Globus pallidus (tissue), 1 donor: ENCODE measurements around the gene PRUNE1.

Source experiments
- DNase-seq: peaks from one replicate; pipeline ENCODE4 v3.0.0-alpha.2; 2015; ENCODE audit warnings: low spot score

Gene PRUNE1, protein sequence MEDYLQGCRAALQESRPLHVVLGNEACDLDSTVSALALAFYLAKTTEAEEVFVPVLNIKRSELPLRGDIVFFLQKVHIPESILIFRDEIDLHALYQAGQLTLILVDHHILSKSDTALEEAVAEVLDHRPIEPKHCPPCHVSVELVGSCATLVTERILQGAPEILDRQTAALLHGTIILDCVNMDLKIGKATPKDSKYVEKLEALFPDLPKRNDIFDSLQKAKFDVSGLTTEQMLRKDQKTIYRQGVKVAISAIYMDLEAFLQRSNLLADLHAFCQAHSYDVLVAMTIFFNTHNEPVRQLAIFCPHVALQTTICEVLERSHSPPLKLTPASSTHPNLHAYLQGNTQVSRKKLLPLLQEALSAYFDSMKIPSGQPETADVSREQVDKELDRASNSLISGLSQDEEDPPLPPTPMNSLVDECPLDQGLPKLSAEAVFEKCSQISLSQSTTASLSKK

DNA sequence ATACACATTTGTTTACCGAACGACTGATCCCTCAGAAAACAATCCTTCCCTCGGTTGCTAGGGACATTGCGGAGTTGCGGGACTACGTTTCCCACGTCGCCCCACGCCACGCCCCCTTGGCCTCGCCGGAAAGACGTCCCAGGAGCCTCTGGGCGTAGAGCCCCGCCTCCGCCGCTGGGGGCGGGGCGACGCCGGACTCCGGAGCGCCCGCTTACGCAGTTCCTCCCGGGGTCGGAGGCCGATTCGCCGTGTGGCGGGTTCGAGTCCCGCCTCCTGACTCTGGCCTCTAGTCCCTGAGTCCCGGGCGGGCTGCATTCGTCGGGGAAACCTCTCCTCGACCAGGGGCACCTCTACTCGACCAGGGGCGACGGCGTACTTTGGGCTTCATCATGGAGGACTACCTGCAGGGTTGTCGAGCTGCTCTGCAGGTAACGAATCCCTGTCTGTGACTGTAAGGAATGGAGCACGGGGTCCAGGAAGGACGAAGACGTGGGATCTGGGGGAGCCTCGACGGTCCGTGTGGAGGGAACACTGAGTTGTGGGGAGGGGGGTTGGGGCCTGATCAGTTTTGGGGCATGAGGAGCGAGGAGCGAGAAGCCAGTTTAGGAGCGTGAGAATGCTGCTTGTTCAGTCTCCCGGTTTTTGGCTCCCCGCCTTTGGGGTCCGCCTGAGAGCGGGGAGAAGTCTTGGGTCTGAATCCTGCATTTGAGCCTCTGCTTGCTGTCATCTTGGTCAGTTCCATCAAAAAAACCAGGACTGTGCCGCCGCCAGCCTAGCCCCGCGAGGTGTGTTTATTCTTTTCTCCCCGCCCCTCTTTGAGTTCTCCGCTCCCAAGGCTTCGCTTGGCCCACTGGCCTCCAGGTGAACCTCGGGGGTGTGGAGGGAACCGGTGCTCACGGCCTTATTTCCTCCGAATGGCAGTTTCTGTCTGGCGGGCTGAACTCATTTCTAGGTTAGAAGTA lies at the start of gene PRUNE1:
TSS of gene PRUNE1 (plus strand) at position 206 of the 962 bp plus-strand sequence. CDS start at position 390, 184 bp downstream.
- peak; percentile 96 for DNase-seq

DNA sequence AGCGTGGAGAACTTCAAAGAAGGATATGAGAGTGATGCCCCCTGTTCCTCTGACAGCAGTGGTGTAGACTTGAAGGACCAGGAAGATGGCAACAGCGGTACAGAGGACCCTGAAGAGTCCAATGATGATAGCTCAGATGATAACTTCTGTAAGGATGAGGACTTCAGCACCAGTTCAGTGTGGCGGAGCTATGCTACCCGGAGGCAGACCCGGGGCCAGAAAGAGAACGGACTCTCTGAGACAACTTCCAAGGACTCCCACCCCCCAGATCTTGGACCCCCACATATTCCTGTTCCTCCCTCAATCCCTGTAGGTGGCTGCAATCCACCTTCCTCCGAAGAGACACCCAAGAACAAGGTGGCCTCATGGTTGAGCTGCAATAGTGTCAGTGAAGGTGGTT lies 47.6 kb upstream of the PRUNE1 start:
- no peak for DNase-seq

DNA sequence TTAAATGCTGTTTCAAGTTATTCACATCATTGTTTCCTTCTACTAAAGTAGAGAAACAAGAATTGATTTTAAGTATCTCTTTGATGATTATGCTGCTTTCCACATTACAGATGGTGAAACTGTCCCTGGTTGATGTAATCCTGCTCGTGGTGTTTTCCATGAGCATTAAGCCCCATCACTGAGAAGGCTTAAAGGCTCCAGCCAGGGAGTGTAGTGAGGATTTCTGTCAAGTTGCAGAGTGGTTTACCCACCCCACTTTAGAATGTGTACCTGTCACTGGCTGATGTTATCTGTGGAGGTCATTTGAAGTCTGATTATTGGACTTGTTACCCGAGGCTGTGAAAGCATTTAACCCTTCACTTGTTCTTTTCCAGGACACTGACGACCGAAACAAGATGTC lies 46.5 kb upstream of the PRUNE1 start:
- no peak for DNase-seq

DNA sequence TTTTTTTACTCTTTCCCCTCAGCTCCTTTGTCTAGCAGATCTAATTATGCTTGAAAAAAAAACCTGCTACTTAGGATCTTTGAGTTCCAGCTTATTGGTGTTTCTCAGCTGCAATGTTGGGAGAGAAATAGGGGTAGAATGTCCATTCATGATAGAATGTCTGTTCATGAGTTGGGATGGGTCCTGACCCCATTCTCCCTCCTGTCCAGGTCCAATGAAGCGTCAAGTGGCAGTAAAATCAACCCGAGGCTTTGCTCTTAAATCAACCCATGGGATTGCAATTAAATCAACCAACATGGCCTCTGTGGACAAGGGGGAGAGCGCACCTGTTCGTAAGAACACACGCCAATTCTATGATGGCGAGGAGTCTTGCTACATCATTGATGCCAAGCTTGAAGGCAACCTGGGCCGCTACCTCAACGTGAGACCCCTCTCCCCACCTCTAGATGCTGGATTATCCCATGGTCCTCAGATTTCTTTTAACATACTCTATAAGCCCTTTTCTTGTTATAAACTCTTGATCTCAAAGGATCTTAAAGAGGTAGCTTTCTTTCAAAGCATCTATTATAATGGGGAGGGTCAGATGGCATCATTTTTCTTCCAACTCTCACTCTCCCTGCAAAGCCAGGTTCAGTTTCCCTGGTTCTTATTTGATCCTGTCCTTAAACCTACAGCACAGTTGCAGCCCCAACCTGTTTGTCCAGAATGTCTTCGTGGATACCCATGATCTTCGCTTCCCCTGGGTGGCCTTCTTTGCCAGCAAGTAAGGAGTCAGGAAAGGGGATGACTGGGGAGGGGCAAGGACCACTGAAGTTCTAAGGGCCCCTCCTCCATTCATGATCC lies 44.7 kb upstream of the PRUNE1 start:
- no peak for DNase-seq

DNA sequence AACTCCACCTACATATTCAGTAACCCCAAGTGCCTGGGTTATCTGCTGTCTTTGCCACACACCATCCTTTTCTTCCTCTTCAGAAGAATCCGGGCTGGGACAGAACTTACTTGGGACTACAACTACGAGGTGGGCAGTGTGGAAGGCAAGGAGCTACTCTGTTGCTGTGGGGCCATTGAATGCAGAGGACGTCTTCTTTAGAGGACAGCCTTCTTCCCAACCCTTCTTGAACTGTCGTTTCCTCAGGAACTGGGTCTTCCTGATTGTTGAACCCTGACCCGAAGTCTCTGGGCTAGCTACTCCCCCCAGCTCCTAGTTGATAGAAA lies 44.1 kb upstream of the PRUNE1 start:
- no peak for DNase-seq

DNA sequence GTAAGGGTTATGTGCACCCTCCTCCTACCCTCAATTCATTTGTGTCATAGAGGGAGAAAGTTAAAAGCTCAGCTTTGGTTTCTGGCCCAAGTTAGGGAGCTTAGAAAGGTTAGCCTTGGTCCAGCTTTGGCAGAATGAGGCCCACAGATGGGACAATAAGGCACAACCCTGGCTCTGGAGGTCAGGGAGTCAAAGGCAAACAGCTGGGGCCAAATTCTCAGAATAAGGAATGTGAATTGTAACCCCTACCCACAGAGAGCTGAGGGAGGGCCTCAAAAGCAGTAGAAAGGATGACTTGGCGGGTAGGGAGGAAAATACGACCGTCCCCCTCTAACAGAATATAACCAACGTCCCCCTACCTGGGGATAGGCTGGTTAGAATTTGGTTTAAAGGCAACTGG lies 42.6 kb upstream of the PRUNE1 start:
- no peak for DNase-seq

DNA sequence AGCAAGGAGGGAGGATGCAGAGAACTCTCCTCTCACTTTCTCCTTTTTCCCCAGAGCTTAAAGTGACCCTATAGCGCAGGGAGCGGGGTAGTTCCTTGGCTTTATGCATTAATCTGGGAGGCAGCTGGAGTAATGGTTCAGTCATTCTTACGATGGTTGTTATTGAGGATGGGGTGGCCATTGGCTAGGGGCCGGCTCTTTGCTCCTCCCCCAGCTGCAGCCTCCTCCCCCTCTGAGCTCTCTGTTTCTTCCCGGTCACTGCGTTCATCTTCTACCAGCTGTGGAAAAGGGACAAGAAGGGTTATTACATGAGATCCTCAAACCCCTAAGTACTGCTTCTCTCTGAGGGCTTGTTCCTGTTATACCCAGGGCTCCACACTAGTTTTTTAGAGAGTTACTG lies 42.2 kb upstream of the PRUNE1 start:
- peak; percentile 76 for DNase-seq

DNA sequence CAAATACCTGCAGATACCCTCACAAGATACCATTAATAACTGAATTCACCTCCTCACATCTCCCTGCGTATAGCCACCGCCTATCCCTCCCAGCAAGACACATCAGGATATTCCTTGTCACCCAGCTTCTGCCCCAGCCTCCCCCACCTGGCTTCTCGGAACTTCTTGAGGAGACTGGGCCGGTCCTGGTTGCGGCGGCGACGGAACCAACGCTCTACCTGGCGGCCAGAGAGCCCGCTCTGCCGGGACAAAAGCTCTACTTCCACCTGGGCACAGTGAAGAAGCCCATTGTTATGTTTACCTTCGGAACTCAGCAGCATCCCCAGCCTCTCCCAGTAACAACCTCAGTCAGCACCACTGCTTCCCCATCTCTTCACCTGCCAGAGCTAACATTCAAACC lies 40.3 kb upstream of the PRUNE1 start:
- no peak for DNase-seq

DNA sequence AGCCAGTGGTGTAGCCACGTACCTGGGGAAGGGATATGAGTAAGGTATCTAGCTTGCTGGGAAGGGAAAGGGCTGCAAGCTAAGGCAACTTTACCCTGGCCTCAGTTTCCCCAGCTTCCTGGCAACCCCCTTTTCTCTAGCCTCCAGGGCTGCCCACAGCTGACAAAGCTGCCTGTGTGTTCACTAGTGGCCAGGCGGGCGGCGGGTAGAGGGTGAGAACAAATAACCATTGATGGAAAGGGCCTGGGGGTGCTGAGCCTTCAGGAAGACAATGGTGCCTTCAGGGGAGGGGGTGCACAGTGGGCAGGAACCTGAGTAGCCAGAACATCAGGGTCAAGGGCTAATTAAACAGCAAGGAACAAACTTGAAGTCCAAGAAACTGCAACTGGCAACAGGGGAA lies 39.8 kb upstream of the PRUNE1 start:
- peak; percentile 94 for DNase-seq

DNA sequence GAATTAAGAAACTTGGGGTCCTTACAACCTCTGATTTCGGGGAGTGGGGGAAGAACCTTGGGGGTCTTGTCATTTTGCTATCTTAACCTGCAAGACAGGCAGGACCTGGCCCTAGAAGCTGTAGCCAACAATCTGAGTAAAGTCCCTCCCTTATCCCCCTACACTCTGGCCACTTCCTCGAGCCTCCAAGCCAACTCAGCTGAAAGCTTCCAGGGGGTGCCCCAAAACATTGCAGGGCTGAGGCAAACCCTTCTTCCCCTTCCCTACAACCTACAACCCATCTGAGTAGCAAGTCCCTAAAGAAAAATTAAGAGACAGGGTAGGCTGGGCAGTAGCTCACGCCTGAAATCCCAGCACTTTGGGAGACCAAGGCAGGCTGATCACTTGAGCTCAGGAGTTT lies 38.6 kb upstream of the PRUNE1 start:
- DNase-seq, result no peak

DNA sequence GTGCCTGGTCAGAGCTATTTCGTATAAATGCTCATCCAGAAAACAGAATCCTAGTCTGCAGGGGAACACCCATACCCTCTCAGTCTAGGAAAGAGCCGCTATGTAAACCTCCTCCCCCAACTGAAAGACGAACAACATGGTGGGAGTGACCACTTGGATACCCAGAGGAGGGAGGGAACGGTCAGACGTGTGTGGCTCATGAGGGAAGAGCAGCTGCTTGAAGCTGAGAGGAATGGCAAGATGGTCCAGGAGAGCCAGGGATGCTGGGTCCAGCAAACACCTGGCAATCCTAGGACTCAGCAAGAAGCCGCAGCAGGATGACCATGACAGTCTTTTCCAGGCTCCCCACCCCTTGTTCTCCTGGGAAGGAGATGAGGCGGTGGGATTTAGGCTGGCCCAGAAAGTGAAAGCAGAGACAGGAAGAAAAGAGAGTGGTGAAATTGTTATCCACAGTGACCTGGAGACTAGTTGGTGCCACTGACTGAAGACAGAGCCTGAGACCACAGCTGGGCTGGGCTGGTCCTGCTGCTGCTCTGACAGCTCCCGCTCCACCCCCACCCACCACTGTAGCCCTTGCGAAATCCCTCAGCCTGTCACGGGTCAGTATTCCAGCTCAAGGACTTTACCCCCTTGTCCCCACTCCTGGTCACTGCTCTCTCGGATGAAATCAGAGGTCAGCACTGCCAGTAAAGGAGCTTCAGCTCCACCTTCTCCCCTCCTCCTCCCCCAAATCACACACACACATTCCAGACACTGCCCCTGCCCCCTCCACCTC lies 37.3 kb upstream of the PRUNE1 start:
- DNase-seq, result peak; percentile 59

DNA sequence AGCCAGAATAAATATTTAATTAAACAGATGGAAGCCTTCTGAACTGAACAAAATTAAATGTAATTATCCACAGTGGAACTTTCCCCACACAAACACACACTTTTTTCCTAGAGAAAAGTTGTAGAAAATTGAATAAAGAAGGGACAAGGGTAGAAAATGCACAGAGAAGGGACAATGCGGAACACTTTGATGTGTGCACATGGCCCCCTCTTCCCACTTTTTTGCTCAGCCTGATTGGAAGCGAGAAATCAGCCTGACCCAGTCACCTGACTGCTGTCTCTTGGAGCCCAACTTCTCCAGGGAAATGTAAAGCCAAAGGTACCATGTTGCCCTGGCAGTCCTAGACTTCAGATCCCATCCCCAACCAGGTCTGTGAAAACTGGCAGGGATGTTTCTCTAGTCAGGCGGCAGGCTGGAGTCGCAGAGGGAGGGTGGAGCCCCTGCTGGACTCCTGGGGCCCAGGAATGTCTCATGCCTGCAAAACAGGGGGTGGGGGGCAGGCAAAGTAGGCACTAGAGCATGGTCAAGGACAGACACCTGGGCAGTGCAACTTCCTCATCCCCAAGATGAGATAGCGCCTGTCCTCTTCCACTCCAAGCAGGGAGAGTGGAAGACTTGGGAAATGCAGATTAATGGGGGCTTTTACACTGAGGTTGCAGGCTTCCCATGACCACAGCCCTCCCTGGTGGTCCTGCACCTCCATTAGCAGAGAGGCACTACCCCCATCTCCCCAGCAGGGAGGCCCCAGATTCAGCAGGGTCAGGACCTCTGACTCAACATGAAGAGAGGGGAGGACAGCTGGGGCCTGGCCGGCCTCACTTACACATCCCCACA lies 36.4 kb upstream of the PRUNE1 start:
- DNase-seq, result peak; percentile 51

DNA sequence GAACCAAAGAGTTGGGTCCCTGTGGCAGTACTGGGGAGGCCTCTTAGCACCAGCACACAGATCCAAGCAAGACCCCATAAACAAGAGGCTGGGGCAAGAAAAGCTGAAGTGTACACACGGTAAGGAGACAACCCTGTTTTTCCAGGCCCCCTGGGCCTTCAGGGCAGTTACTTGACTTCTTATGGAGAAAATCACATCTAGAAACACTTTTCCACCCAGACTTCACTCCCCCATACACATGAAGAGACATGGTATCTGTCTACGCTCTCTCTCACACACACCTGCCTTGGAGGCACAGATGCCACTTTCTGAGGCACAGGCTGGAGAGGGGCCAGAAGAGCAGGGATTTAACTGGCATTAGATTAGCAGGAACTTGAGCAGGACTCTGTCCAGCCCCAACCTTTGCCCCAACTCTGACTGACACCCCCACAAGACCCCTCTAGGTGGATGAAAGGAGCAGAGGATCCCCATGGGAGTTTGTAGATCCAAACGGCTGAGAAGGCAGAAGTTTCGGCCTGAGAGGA lies 35.8 kb upstream of the PRUNE1 start:
- DNase-seq, result no peak

DNA sequence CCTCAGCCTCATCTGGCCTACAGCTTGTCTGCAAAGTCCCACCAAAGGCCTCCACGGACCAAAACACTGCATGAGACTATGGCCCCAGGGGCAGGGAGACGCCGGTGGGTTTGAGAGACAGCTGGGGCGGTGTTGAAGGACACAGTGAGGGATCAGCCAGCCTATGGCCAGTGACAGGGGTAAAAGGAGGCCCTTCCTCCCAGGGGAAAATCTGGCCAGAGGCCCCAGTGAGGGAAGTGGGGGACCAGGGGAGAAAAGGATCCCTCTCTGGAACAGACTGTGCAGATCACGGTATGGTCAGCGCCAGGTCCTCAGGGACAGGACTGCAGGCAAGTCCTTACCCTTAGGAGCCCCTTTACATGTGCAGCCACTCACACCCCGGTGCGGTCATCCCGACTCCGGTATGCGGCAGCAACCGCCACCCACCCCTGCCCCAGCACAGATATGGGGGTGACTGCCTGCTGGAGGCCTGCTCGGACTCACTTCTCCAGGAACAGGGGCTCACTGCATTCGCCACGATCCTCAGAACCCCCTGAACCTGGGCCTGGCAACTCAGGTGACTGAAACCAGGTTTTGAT lies 34.9 kb upstream of the PRUNE1 start:
- no peak for DNase-seq

DNA sequence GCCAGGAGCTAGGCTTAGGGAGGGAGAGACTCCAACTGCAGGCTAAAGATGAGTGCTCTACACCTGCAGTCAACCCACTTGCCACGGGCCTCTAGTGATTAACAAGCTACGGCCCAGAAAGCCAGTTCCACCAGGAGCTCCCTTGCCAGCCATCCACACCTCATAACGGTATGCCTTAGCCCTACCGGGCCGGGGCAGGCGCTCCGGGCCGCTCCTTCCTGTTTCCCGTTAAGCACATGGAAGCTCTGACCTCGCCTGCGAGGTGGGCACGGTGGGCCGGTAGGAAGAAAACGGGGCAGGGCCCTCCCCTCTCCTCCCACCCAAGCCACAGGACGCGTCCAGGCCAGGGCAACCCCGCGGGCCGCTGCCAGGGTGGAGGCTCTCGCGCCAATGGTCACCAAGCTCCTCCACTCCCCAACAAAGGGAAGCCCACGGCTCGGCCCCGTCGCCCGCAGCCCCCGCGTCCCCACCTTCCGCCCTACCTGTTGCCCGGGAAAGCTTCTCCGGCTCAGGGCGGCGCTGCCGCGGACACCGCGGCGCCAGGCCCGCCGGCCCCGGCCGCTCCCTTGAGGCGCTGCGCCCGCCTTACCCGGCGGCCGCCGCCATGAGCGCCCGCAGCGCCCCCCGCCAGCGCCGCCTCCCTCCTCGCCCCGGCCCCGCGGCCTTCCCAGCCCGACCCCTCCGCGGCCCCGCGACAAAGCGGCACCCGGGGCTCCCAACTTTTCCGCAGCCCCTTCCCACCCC lies 34.2 kb upstream of the PRUNE1 start:
- peak; percentile 45 for DNase-seq

DNA sequence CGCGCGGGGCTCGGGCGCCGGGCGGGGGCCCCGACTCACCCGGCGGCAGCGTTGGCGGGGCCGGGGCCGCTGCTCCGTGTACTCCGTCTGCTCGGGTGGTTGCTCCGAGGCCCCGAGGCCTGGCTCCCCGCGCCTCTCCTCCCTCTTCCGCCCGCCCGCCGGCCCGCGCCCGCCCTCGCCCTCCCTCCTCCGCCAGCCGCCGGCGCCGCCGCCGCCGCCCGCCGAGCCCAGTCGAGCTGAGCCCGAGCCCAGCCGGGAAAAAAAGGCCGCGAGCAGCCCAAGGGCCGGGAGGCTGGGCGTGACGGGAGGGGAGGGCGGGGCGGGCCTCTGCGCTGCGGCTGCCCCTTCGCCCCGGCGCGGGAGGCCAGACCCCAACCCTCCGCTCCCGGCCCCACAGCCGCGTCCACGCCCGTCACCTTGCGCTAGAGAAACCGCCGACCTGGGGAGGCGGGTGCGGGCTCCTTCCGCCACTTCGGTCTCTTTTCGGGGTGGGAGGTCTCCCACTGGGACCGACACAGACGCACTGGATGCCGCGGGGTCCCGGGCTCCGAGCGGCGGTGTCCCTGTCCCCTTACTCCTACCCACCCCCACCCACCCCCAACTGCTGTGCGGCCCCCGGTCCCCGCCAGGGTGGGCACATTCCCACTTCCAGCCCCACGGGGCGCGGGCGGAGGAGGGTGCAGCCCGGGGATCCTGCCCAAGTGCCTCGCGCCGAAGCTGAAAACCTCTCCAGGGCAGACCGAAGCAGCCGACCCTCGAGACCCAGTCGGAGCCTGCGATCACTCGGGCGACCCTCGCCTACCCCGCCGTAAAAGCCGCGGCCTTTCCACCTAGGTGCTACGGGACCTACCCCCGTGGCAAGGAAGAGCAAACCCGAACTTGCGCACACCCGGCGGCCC lies 33.4 kb upstream of the PRUNE1 start, which contains the start of gene CERS2:
TSS of gene CERS2 (minus strand) at position 256 of the 899 bp plus-strand sequence. CDS start 5,745 bp downstream, outside the sequence.
- DNase-seq, result peak; percentile 76

DNA sequence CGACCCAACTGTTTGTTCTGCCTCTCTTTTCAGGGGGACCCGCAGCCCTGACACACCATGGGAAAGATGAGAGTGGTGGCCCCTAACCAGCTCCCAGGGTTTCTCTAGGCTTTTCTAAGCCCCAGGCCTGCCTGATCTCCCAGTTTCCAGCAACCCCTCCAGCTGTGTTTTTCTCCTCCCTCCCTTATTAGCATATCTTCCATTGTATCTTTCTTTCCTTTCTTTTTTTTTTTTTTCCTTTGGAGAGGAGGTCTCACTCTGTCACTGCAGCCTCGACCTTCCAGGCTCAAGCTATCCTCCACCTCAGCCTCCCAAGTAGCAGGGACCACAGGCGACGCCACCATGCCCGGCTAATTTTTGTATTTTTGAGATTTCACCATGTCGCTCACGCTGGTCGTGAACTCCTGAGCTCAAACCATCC lies 31.8 kb upstream of the PRUNE1 start:
- DNase-seq, result no peak
